Right lobe of liver (tissue), 6 donors: ENCODE measurements around the gene SCYL1. TPM values are rescaled to one million over a fixed set of nuclear protein-coding genes. Genes with fewer than 3 reads are reported as not detected.

ENCODE experiments used
- ATAC-seq, 4 donors: fragments of 200-7000 bp; cut with Tn5 transposase; one replicate each; pipeline ENCODE4 v1.9.1; 2020; ENCODE audit warnings: mild to moderate bottlenecking in 4 of 4, moderate library complexity in 4 of 4
- DNase-seq, 3 donors: peaks; one replicate each; pipeline ENCODE4 v3.0.0-alpha.2; 2020
- H3K27ac ChIP-seq, 3 donors: fragments of 200-600 bp; one replicate each; pipeline ENCODE4 v1.8.0; 2022
- H3K27me3 ChIP-seq, 2 donors: fragments of 200-600 bp; one replicate each; pipeline ENCODE4 v1.8.0; 2022
- H3K36me3 ChIP-seq, 4 donors: fragments of 200-600 bp; sonication (generic) in 1 of 4; one replicate each; pipeline versions ENCODE4 v1.5.1 to v1.8.0; 2017 to 2022; ENCODE audit warnings: control low read depth in 1 of 4
- H3K4me1 ChIP-seq, 4 donors: fragments of 200-600 bp; sonication (generic) in 1 of 4; one replicate each; pipeline versions ENCODE4 v1.5.1 to v1.8.0; 2017 to 2022; ENCODE audit warnings: control low read depth in 1 of 4
- H3K4me3 ChIP-seq, 3 donors: fragments of 200-600 bp; one replicate each; pipeline ENCODE4 v1.8.0; 2022
- H3K9me3 ChIP-seq, 4 donors: fragments of 200-600 bp; sonication (generic) in 1 of 4; one replicate each; pipeline versions ENCODE4 v1.5.1 to v1.8.0; 2017 to 2022; ENCODE audit warnings: control low read depth in 1 of 4
- CTCF ChIP-seq, 4 donors: fragments of 200-600 bp in 3 of 4; fragments of 450-650 bp in 1 of 4; IDR thresholded peaks; one replicate each; pipeline versions ENCODE4 v1.5.1 to v1.8.0; 2016 to 2022; ENCODE audit warnings: antibody characterized with exemption in 4 of 4, mild to moderate bottlenecking in 2 of 4
- POLR2A ChIP-seq: fragments of 450-650 bp; IDR thresholded peaks from one replicate; pipeline ENCODE4 v1.6.1; 2017; ENCODE audit warnings: antibody characterized with exemption, mild to moderate bottlenecking
- WGBS: methylation state at CpG from one replicate; pipeline ENCODE4 v1.1.6; 2018; ENCODE audit warnings: low coverage, low lambda C conversion rate; ENCODE audit not compliant: insufficient coverage; ENCODE audit errors: missing lambda C conversion rate; 5-methylcytosine and 5-hydroxymethylcytosine counted together
- intact Hi-C, 2 donors: fragments of 100-400 bp; cut with DNase I; formaldehyde crosslinking; loops; one replicate each; pipeline versions ENCODE4 v1.11.2 to v1.14.1; 2022
- total RNA-seq, 6 experiments: library from RNA; depleted of rRNA in 2 of 6; stranded (reverse); fragments of >200 nt in 2 of 6; fragmentation: NEBNext Ultra II Directional in 3 of 6; extraction: Animal tissue kit (Norgen Biotek cat#: 25700) in 3 of 6; gene quantifications; one replicate each; pipeline versions ENCODE4 v1.1.0 to v1.2.4, GENCODE V29; 2016 to 2023
- donor health status: DM: no; HTN: yes; CAD: no.
- donor health status: DM: no; HTN: no; CAD: no.
- donor health status: DM: no; HTN: no; CAD: no.
- donor health status: DM: no; HTN: yes; CAD: no.
- donor health status: DM: no; HTN: yes; CAD: no.

The SCYL1 gene
- total RNA-seq, 6 experiments from 2014 or later, result 51.3 to 82.3 (median 57.0) TPM

- TF ChIP-seq CTCF (IDR thresholded peaks at IDR 0.05) (no peak), POLR2A (peak; percentile 28)
- no peaks in the 10 kb centered on the region for H3K27me3 ChIP-seq
- no peaks in the 10 kb centered on the region for H3K36me3 ChIP-seq
- DNase-seq (peak; percentile 59 to 71 (median 63)), ATAC-seq (peak; percentile 1 to 25 (median 6))
- intact Hi-C loops, result no loop called here
- no peaks in the 10 kb centered on the region for H3K9me3 ChIP-seq
- H3K4me1 ChIP-seq, result peaks cover 0 to 20% (median 9%) of the 10 kb centered on the region in 4 donors
- 46% methylated on average over 4 of the region's 33 CpGs for WGBS
- peak overlapping the region; percentile 97 to 100 (median 100) for H3K27ac ChIP-seq
- peak overlapping the region in 1 of 3 donors; percentile 13 for H3K4me3 ChIP-seq
These were observed 46.3 kb upstream of the SCYL1 start for GRCh38 chr11:65478388-65479183.

- peak in 2 of 3 donors; percentile 55 to 81 for DNase-seq
- H3K27me3 ChIP-seq, result no peaks in the 10 kb centered on the region
- peaks cover 0 to 20% (median 9%) of the 10 kb centered on the region in 4 donors for H3K4me1 ChIP-seq
- no peaks in the 10 kb centered on the region for H3K9me3 ChIP-seq
- no peaks in the 10 kb centered on the region for H3K36me3 ChIP-seq
- H3K4me3 ChIP-seq, result peak overlapping the region in 1 of 3 donors; percentile 13
- TF ChIP-seq POLR2A (peak; percentile 6), CTCF (IDR thresholded peaks at IDR 0.05) (peak in 1 of 4 donors; percentile 7)
- peak; percentile 46 to 56 (median 50) for ATAC-seq
- H3K27ac ChIP-seq, result peak overlapping the region; percentile 97 to 100 (median 100)
- intact Hi-C loops, result no loop called here
- 36% methylated on average over 5 of the region's 11 CpGs for WGBS
These were observed 45.4 kb upstream of the SCYL1 start for GRCh38 chr11:65479184-65480145.

GRCh38 chr11:65482306-65482850 is 42.5 kb upstream of the SCYL1 start:
- no peak for ATAC-seq
- intact Hi-C loops, result no loop called here
- Histone ChIP-seq H3K4me3 (no peak overlapping the region), H3K27me3 (no peaks in the 10 kb centered on the region), H3K36me3 (no peaks in the 10 kb centered on the region), H3K27ac (no peak overlapping the region), H3K4me1 (peaks cover 0 to 20% (median 6%) of the 10 kb centered on the region in 4 donors), H3K9me3 (no peaks in the 10 kb centered on the region)
- WGBS, result 95% methylated on average over 2 of the region's 2 CpGs
- DNase-seq, result peak in 1 of 3 donors; percentile 23
- no peak for TF ChIP-seq CTCF (IDR thresholded peaks at IDR 0.05)
- no peak for TF ChIP-seq POLR2A

DNA sequence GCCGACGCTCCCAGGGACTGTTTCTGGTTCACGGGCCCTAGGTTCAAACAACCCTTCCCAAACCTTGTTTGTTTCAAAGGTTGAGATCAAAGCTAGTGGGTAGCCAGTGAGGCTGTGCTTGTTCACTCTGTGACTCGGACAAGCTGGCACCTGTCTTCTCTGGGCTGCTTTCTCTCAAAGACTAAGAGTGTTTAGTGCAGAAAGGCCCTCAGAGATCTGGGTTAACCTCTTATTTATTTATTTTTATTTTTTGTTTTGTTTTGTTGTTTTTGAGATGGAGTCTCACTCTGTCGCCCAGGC is 39.0 kb upstream of the SCYL1 start:
- H3K4me3 ChIP-seq, result no peak overlapping the region
- H3K36me3 ChIP-seq, result no peaks in the 10 kb centered on the region
- peaks cover 0 to 9% (median 7%) of the 10 kb centered on the region in 4 donors for H3K4me1 ChIP-seq
- H3K27me3 ChIP-seq, result no peaks in the 10 kb centered on the region
- 38% methylated on average over 2 of the region's 5 CpGs for WGBS
- DNase-seq, result peak in 1 of 3 donors; percentile 3
- intact Hi-C loops, result no loop called here
- H3K27ac ChIP-seq, result no peak overlapping the region
- no peak for TF ChIP-seq POLR2A
- no peak for TF ChIP-seq CTCF (IDR thresholded peaks at IDR 0.05)
- ATAC-seq, result no peak
- H3K9me3 ChIP-seq, result no peaks in the 10 kb centered on the region
